Measurements from ENCODE around the gene ESRRG.

The ESRRG gene

DNA sequence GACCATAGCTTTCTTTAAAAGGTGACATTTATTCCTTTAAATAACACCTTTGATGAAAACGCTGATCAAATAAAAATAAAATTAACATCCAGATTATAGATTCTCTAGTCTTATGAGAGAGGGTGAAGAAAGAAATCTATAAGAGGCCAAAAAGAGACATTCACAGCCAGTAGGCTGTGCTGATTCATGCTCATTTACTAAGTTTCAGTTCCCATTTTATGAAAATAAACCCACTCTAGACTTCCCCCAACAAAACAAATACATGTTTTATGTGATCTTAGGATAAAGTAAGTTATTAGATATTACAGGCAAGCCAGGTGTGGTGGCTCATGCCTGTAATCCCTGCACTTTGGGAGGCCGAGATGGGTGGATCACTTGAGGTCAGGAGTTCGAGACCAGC is 21.1 kb downstream of the ESRRG start:
- DNase-seq: no peak

DNA sequence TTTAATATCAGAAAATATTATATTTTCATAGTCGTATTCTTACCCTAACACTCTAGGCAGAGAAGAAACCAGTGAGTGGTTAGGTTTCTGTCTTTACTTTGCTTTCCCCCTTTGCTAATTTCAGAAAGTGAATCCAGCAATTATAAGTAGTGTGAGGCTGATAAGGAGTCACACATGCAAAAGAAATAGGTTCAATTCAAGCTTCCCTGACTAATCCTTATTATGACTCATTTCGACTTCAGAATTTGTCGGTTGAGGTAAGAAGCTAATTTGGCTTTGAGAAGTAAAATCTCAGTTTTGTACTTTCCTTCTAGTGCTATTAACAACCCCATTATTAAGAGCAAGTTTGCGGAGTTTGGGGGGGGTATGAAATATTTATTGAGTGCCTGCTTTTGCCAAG is 22.4 kb downstream of the ESRRG start:
- DNase-seq: no peak

GRCh38 chr1:216691710-216692109 is 31.5 kb downstream of the ESRRG start:
- no peak for DNase-seq

- no peak for DNase-seq
These were observed 32.6 kb downstream of the ESRRG start for GRCh38 chr1:216690603-216691002.

DNA sequence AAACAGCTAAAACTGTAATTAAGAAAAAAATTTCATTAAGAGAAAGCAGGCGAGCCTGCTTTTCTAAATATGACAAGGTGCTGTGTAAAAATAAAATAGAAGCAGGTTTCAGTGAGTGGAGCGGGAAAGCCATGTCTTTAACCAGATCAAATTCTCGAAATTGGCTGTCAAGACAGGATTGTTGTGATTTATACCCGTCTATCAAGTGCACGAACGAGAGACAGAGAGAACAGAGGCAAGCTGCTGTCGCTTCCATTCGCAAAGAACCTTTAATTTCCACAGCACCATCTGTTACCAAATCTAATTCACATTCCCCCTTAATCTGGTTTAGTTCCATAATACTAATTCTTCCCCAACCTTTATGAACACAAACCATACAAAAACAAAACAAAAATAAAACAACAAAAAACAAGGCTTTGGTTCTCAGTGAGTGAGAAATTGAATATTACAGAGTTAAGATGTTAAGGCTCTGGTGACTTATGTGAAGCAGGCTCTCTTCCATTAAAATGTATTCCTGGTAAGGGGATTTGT is 35.0 kb downstream of the ESRRG start:
- no peak for DNase-seq

- DNase-seq: no peak
These were observed 36.1 kb downstream of the ESRRG start for GRCh38 chr1:216686860-216687766.

- DNase-seq: no peak
These were observed 40.5 kb downstream of the ESRRG start for GRCh38 chr1:216682752-216683151.

- DNase-seq: no peak
These were observed 44.1 kb downstream of the ESRRG start for GRCh38 chr1:216679108-216679507.

GRCh38 chr1:216670118-216670883 is 52.9 kb downstream of the ESRRG start:
- DNase-seq: no peak

DNA sequence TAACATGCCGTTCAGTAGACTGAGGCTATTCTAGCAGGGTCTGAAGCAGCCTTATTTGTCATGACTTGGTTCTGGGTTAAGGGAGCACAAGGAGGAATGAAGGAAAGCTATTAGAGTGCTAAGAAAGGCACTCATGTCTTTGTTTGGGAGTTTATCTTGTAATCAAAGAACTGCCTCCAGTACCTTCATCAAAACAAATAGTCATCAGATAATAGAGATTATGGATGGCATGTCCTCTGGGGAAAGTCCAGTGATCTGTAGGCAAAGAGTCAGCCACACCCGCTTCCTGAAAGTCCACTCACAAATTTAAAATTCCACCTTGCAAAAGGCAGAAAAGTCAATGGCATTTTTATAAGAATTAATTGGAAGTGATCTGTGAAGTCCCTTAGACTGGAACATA is 56.8 kb downstream of the ESRRG start:
- no peak for DNase-seq

DNA sequence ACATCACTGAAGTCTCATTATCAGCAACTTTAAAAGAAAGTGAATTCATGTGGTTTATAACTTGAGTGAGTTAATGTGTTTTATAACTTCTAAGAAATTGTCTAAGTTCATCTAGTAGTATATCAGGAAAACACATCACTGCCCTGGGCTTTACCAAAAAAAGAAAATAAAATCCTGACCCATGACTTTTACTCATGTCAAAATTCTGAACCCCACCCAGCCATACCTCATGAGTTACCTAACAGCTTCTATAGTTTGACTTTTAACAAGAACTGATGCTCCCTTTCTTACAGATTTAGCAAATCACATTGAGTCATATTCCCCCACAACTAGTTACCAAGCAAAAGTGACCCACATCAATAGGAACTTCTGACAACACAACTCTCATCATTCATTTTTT is 57.4 kb downstream of the ESRRG start:
- no peak for DNase-seq

GRCh38 chr1:216665406-216665805 is 57.8 kb downstream of the ESRRG start:
- DNase-seq: no peak

- no peak for DNase-seq
These were observed 60.5 kb downstream of the ESRRG start for GRCh38 chr1:216662681-216663080.

- no peak for DNase-seq
These were observed 62.7 kb downstream of the ESRRG start for GRCh38 chr1:216660561-216660960.

- no peak for DNase-seq
These were observed 70.2 kb downstream of the ESRRG start for GRCh38 chr1:216653001-216653400.

- DNase-seq: no peak
These were observed 71.3 kb downstream of the ESRRG start for GRCh38 chr1:216651826-216652418.

GRCh38 chr1:216643176-216643575 is 80.1 kb downstream of the ESRRG start:
- no peak for DNase-seq

GRCh38 chr1:216641669-216642460 is 81.4 kb downstream of the ESRRG start:
- DNase-seq: no peak

DNA sequence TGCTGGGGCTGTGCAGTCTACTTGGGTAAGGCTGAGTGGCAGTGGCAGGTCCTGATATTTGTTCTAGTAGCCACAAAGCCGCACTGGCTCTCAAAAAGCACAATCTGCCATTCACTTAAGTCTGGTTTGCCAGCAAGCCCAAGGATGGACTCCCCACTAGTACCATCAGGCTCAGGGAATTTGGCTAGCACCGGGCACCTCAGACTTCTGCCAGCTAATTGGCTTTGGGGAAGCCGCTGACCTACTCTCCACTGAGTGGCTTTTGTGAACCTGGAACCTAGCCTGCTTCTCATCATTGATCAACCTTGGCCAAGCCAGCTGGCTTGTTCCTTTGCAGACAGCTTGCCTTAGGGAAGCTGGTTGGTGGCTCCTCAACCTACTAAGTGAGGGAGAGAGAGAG is 83.1 kb downstream of the ESRRG start:
- DNase-seq: no peak

- DNase-seq: no peak
These were observed 90.2 kb downstream of the ESRRG start for GRCh38 chr1:216632980-216633379.

- no peak for DNase-seq
These were observed 92.7 kb downstream of the ESRRG start for GRCh38 chr1:216630532-216630931.

DNA sequence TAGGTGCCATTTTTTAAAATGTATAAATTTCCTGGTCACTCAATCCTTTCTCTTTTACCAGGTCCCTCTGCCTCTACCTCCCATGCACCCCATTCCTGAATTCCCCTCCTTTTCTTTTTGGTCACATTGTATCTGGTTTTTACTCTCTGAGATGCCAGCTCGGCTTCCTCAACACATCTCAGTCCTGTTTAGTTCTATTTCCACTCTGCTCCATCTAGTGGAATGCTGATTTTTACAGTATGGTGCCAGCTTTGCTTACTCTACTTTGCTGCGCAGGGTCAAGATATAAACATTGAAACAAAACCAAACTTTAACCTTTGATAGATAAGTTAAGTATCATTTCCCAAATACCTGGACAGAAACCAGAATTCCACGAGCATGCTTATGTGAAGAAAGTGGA is 96.0 kb downstream of the ESRRG start:
- DNase-seq: no peak

Data from CD4-positive, alpha-beta T cell treated with Interleukin-15 for 1 hour (primary cell).